ENCODE data around the gene VAC14.

- TF ChIP-seq POU2F2 (IDR thresholded peaks at IDR 0.05; ENCODE audit: low read depth, low read length) (no peak), SPI1 (IDR thresholded peaks at IDR 0.05; ENCODE audit: low read depth, low read length) (no peak)
These were observed 74.0 kb downstream of the VAC14 start for GRCh38 chr16:70726892-70727361.

All from GM12891 (cell line).